ENCODE results near the gene SLC1A2. TPM values are rescaled to one million over a fixed set of nuclear protein-coding genes. Genes with fewer than 3 reads are reported as not detected.

The SLC1A2 gene
- total and polyA plus RNA-seq, 2 experiments from 2014 or later = 0.70 to 2.8 TPM

GRCh38 chr11:35204614-35205013 is 214.7 kb downstream of the SLC1A2 start:
- Mint-ChIP-seq H3K9me3 (no peaks in the 10 kb centered on the region), H3K36me3 (ENCODE audit: low read depth) (no peaks in the 10 kb centered on the region), H3K4me3 (no peak overlapping the region), H3K4me1 (peaks cover 21% of the 10 kb centered on the region), H3K27ac (no peak overlapping the region), H3K27me3 (ENCODE audit: insufficient read depth, low read depth, poor library complexity) (no peaks in the 10 kb centered on the region)
- Histone ChIP-seq H3F3A (replicated peaks; ENCODE audit: low read depth) (no peaks in the 10 kb centered on the region), H2AFZ (no peak overlapping the region), H3K9me2 (ENCODE audit: insufficient read depth) (peaks cover 36% of the 10 kb centered on the region), H3K27me3 (ENCODE audit: insufficient read depth) (no peaks in the 10 kb centered on the region), H3K4me3 (no peak overlapping the region), H3K27ac (ENCODE audit: low read depth) (no peak overlapping the region), H3K4me1 (ENCODE audit: insufficient read depth) (peaks cover 23% of the 10 kb centered on the region), H4K20me1 (replicated peaks; ENCODE audit: insufficient read depth) (no peaks in the 10 kb centered on the region), H3K4me2 (no peak overlapping the region), H3K36me3 (ENCODE audit: insufficient read depth) (no peaks in the 10 kb centered on the region), H3K79me2 (replicated peaks; ENCODE audit: insufficient read depth) (no peaks in the 10 kb centered on the region)
- no peak for DNase-seq (ENCODE audit: low spot score)
- TF ChIP-seq ZNF462 (CRISPR knock-in tag; IDR thresholded peaks at IDR 0.05) (no peak), ZNF114 (CRISPR knock-in tag; IDR thresholded peaks at IDR 0.05) (no peak), ETS1 (IDR thresholded peaks at IDR 0.05) (no peak), STAT1 (IDR thresholded peaks at IDR 0.05; ENCODE audit: unreplicated experiment) (no peak)
- ATAC-seq = no peak

Small RNA genes lying within 50 kb of the gene (small RNA-seq; reads per million reads assigned to genes)
- not detected for gene AC090625.1 (ENCODE audit: low replicate concordance)

Other genes with a start within 250 kb of the SLC1A2 start
- gene PAMR1, start 106.1 kb upstream of the SLC1A2 start, total RNA-seq (2014; rRNA removed; shearing (Covaris generic)) = 2.5 and 3.1 TPM in 2 replicates
- 0.70 and 1.6 TPM in 2 replicates for gene PAMR1, start 106.1 kb upstream of the SLC1A2 start, polyA plus RNA-seq (2016; fragmentation: Nextera tagmentation; extraction: Ambion mirVana)
- gene FJX1, start 198.9 kb upstream of the SLC1A2 start, total RNA-seq (2014; rRNA removed; shearing (Covaris generic)) = 16.1 and 18.4 TPM in 2 replicates
- gene FJX1, start 198.9 kb upstream of the SLC1A2 start, polyA plus RNA-seq (2016; fragmentation: Nextera tagmentation; extraction: Ambion mirVana) = 9.4 and 10.0 TPM in 2 replicates
- 10.3 and 11.0 TPM in 2 replicates for gene TRIM44, start 243.2 kb upstream of the SLC1A2 start, total RNA-seq (2014; rRNA removed; shearing (Covaris generic))
- 7.6 and 10.4 TPM in 2 replicates for gene TRIM44, start 243.2 kb upstream of the SLC1A2 start, polyA plus RNA-seq (2016; fragmentation: Nextera tagmentation; extraction: Ambion mirVana)

All from GM23338 (cell line).